SK-N-MC (cell line): Measurements from ENCODE around the gene ZNF148.

Experiments used
- EZH2 ChIP-seq: fragments of 200-600 bp; sonication (generic); IDR thresholded peaks from one replicate; pipeline ENCODE4 v1.6.1; 2017; ENCODE audit warnings: antibody characterized with exemption
- POLR2AphosphoS5 ChIP-seq: IDR thresholded peaks from 2 replicates; pipeline ENCODE4 v1.6.1; 2012; ENCODE audit warnings: mild to moderate bottlenecking, low read depth, low read length, borderline replicate concordance

DNA sequence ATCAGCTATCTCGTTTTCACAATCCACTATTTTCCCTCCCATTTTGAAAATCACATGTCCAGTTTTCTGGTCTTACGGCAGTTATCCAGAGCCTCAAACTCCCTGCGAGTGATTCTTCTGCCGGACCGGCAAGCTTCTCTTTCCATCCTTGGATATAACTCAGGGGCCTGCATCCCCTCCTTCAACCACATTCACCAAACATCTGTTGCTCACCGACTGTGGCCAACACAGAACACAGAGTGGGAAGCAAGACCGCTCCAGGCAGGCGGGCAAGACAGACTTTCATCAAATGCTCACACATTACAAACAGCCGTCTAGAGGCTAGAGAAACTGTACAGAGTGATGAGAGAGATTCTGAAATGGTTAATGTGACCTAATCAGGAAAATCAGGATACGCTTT, 154.9 kb downstream of the ZNF148 start:
- TF ChIP-seq EZH2, result no peak
- no peak for TF ChIP-seq POLR2AphosphoS5
